Fibroblast of peridontal ligament (primary cell): ENCODE results near the gene SENP7.
"Not testable (repeated sequence)": the region's sequence is repeated elsewhere in the genome, so short reads cannot be mapped to it uniquely, and the experiment has no call there.

Source experiments
- DNase-seq: peaks from one replicate; pipeline ENCODE4 v3.0.0-alpha.2; 2010; ENCODE audit errors: extremely low read depth

The SENP7 gene

GRCh38 chr3:101527906-101528305 lies 14.9 kb upstream of the SENP7 start:
- no peak for DNase-seq

GRCh38 chr3:101527441-101527840 lies 14.4 kb upstream of the SENP7 start:
- no peak for DNase-seq

GRCh38 chr3:101521211-101521701 lies 8.2 kb upstream of the SENP7 start:
- no peak for DNase-seq

GRCh38 chr3:101519685-101520365 lies 6.8 kb upstream of the SENP7 start:
- no peak for DNase-seq

- DNase-seq, result no peak
Observed at GRCh38 chr3:101518421-101518871, 5.4 kb upstream of the SENP7 start.

GRCh38 chr3:101513419-101513986 lies 491 bp upstream of the SENP7 start:
- DNase-seq, result peak; percentile 84

GRCh38 chr3:101512396-101512645 lies 691 bp downstream of the SENP7 start:
- no peak for DNase-seq

GRCh38 chr3:101509811-101510210 lies 3.2 kb downstream of the SENP7 start:
- DNase-seq, result peak; percentile 62

- DNase-seq, result no peak
Observed at GRCh38 chr3:101509281-101509680, 3.7 kb downstream of the SENP7 start.

GRCh38 chr3:101501783-101502182 lies 11.2 kb downstream of the SENP7 start:
- DNase-seq, result no peak

GRCh38 chr3:101500208-101500607 lies 12.8 kb downstream of the SENP7 start:
- no peak for DNase-seq

- DNase-seq, result no peak
Observed at GRCh38 chr3:101497803-101498202, 15.2 kb downstream of the SENP7 start.

- DNase-seq, result no peak
Observed at GRCh38 chr3:101495552-101495951, 17.5 kb downstream of the SENP7 start.

- no peak for DNase-seq
Observed at GRCh38 chr3:101484805-101485620, 28.0 kb downstream of the SENP7 start.

- no peak for DNase-seq
Observed at GRCh38 chr3:101478980-101479379, 34.0 kb downstream of the SENP7 start.

GRCh38 chr3:101474841-101475552 lies 38.0 kb downstream of the SENP7 start:
- not testable (repeated sequence) for DNase-seq

- not testable (repeated sequence) for DNase-seq
Observed at GRCh38 chr3:101468676-101469075, 44.3 kb downstream of the SENP7 start.

- not testable (repeated sequence) for DNase-seq
Observed at GRCh38 chr3:101467310-101467663, 45.7 kb downstream of the SENP7 start.

GRCh38 chr3:101466465-101467309 lies 46.3 kb downstream of the SENP7 start:
- DNase-seq, result no peak

- DNase-seq, result no peak
Observed at GRCh38 chr3:101464235-101464634, 48.8 kb downstream of the SENP7 start.

- no peak for DNase-seq
Observed at GRCh38 chr3:101461451-101461850, 51.6 kb downstream of the SENP7 start.
